Tibial nerve (tissue), 3 donors: Measurements from ENCODE around the gene ATP8A2.

Experiments used
- CTCF ChIP-seq, 5 experiments: fragments of 200-600 bp in 3 of 5; fragments of 450-650 bp in 2 of 5; sonication (generic) in 3 of 5; IDR thresholded peaks; one replicate each; pipeline ENCODE4 v1.5.1; 2016 to 2019; ENCODE audit warnings: antibody characterized with exemption in 5 of 5, mild to moderate bottlenecking in 3 of 5, moderate library complexity in 2 of 5
- POLR2A ChIP-seq, 2 donors: fragments of 450-650 bp; IDR thresholded peaks; one replicate each; pipeline ENCODE4 v1.6.1; 2017; ENCODE audit warnings: antibody characterized with exemption in 2 of 2, mild to moderate bottlenecking in 2 of 2, moderate library complexity in 2 of 2

- TF ChIP-seq CTCF (IDR thresholded peaks at IDR 0.05) (no peak), POLR2A (IDR thresholded peaks at IDR 0.05) (no peak)
These were observed 346.0 kb downstream of the ATP8A2 start for GRCh38 chr13:25717666-25718197.
